HTERT RPE-1 (cell line): Measurements from ENCODE around the gene GRAMD1A.
"Not testable (repeated sequence)": the region's sequence is repeated elsewhere in the genome, so short reads cannot be mapped to it uniquely, and the experiment has no call there.

Experiments used
- in situ Hi-C: fragments of 300-500 bp; cut with MboI; formaldehyde crosslinking; loops from 4 replicates; pipeline ENCODE4 v1.14.3; 2020; ENCODE audit warnings: low sequenced_read_pairs

GRAMD1A gene

DNA sequence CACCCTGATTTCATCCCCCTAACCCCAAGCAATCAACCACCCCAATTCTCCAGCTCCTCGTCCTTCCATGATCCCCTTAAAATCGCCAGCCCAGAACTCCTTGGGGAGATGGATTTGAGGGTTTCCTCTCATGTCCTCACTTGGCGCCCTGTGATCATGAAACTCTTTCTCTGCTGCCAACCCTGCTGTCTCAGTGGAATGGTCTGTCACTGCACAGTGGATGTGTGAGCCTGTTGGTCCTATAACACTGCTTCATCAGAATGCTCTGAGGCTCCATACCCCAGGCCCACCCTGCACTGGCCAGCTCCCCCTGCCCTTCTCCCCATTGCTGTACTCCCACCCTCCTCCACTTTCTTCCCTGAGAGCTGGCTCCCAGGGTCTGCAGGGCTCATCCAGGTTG, 23.5 kb upstream of the GRAMD1A start:
- in situ Hi-C loops = no loop called here

DNA sequence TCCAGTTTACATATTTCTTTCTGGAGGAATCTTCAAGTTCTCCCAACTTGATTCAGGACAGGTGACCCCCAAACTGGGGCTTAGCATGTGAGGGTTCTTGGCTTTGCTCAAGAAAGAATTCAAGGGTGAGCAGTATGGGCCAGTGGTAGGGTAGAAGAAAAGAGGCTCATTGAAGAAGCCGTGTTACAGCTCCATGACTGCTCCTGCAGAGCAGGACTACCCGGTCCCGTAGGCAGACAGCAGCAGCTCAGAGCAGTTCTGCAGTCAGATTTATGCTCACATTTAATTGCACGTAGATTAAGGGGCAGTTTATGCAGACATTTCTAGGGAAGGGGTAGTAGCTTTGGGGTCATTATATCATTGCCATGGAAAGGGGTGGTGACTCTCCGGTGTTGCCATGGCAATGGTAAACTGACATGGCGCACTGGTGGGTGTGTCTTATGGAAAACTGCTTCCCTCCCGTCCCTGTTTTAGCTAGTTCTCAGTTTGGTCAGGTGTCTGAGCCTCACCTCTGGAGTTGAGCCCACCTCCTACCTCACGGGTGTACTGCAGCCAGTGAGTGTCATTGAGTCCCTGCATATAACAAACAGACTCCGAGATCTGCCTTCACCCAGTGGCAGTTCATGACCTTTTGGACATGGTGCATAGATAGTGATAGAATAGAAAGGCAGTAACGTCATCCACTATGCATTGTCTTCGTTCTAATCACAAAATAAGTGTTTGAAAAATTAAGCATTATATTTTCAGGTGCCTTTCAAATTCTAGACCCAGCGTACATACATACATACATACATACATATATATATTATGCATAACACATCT, 20.1 kb upstream of the GRAMD1A start:
- in situ Hi-C loops = no loop called here

- in situ Hi-C loops = no loop called here
Observed at GRCh38 chr19:34982275-34982674, 17.8 kb upstream of the GRAMD1A start.

DNA sequence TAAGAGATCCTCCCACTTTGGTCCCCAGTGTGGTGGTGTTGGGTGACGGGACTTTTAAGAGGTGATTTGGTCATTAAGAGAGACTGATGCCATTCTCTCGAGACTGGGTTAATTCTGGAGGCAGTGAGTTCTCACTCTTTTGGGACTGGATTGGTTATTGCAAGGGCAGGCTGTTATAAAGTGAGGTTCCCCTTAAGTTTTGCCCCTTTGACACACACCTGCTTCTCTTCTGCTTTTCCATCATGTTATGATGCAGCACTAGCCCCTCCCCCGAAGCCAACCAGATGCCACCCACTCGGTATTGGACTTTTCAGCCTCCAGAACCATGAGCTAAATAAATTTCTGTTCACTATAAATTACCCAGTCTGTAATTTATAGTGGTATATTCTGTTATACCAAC, 16.3 kb upstream of the GRAMD1A start:
- in situ Hi-C loops = no loop called here

DNA sequence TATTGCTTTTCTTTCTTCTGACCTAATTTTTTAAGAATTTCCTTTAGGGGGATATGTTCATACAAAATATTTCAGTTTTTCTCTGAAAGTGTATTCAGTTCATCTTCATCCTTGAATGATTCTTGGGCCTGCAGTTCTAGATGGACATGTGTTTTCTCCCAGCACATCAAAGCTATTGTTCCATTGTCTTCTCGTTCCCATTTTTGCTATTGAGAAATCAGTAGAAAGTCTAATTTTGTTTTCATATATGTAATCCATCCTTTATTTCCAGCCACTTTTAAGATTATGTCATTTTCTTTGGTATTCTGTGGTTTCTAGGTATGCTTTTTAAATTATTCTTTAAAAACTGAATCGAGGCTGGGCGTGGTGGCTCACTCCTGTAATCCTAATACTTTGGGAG, 15.8 kb upstream of the GRAMD1A start:
- in situ Hi-C loops = no loop called here

- in situ Hi-C loops = no loop called here
Observed at GRCh38 chr19:34985249-34986022, 14.7 kb upstream of the GRAMD1A start.

GRCh38 chr19:34988119-34988518, 12.0 kb upstream of the GRAMD1A start:
- in situ Hi-C loops = no loop called here

GRCh38 chr19:34989298-34989697, 10.8 kb upstream of the GRAMD1A start:
- in situ Hi-C loops = no loop called here

GRCh38 chr19:34990578-34991192, 9.4 kb upstream of the GRAMD1A start:
- in situ Hi-C loops = no loop called here

DNA sequence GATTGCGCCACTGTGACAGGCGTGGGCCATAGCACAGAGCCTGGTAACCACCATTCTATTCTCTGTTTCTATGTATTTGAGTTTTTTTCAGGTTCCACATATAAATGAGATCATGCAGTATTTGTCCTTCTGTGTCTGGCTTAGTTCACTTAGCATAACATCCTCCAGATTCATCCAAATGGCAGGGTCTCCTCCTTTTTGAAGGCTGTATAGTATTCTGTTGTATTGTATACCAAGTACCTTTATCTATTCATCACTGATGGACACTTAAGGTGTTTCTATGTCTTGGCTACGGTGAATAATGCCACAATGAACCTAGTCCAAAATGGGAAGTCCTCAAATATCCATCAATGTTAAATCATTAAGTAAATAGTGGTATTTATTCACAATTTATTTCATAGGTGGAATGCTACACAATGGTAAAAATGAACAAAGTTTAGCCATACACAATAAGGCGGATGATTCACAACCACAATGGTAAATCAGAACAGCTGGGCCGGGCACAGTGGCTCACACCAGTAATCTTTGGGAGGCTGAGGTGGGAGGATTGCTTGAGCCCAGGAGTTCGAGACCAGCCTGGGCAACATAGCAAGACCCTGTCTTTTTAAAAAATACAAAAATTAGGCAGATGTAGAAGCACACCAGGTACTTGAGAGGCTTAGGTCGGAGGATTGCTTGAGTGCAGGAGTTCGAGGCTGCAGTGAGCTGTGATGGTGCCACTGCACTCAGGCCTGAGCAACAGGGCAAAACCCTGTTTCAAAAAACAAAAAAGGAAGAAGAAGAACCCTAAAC, 8.4 kb upstream of the GRAMD1A start:
- in situ Hi-C loops = no loop called here

- in situ Hi-C loops = not testable (repeated sequence)
Observed at GRCh38 chr19:34992582-34992981, 7.5 kb upstream of the GRAMD1A start.

DNA sequence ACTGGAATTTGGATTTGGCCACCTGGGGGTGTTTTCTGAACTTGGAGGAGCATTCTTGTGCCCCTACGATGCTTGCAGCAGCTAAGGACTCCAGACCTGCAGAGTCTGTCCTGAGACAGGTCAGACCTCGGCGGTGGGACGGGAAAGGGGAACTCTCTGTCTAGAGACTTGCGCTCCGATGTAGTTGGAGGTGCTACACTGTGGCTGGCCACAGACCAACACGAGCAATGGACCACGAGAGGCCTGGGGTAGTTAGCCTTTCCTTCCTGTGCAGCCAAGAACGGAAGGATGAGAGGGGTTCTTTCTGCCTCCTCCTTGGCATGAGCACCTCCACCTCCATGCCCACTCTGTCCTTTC, 5.9 kb upstream of the GRAMD1A start:
- in situ Hi-C loops = no loop called here

GRCh38 chr19:34994643-34995541, 5.2 kb upstream of the GRAMD1A start:
- in situ Hi-C loops = no loop called here

DNA sequence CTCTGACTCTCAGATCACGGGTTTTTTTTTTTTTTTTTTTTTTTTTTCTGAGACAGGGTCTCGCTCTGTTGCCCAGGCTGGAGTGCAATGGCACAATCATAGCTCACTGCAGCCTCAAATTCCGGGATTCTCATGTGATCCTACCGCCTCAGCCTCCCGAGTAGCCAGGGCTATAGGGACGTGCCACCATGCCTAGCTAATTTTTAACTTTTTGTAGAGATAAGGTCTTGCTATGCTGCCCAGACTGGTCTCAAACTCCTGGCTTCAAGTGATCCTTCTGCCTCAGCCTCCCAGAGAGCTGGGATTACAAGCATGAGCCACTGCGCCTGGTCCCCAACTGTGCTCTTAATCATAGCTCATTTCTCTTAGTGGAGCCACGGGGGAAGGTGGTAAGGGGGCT, 4.6 kb upstream of the GRAMD1A start:
- in situ Hi-C loops = no loop called here

DNA sequence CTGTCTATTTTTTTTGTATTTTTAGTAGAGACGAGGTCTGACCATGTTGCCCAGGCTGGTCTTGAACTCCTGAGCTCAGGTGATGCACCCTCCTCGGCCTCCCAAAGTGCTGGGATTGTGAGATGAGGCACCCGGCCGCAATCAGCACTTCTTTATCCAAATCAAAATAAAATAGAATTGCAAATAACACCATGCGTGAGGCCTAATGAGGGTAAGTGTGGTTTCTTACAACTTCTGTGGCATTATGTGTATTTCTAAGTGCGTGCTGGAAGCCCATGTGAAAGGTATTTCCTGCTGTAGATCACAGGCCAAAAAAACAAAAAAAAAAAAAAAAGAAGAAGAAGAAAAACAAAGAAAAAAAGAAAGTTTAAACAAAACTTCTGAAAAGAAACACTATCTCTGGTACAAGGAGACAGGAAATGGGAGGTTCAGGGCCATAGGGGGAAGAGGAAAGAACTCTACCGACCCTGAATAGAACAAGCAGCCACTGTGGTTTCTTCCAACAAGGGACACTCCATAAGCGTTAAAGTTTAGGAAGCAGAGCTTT, 3.0 kb upstream of the GRAMD1A start:
- in situ Hi-C loops = no loop called here

GRCh38 chr19:34998224-34998623, 1.9 kb upstream of the GRAMD1A start:
- in situ Hi-C loops = not testable (repeated sequence)

- in situ Hi-C loops = no loop called here
Observed at GRCh38 chr19:34998777-34999497, 1.2 kb upstream of the GRAMD1A start.

DNA sequence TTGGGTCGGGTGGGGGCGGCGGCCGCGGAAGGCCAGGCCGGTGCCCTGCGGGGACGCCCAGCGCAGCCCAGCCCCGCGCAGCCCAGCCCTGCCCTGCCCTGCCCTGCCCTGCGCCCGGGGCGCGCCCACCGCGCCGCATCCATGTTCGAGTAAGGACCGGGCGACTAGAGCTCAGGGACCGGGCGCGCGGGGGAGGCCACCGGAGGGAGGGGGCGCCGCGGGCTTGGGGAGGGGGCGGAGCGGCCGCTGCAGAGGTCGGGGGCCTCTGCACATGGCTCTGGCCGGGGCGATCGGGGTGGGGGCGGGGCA, 169 bp downstream of the GRAMD1A start:
- in situ Hi-C loops = no loop called here
